Endometrial microvascular endothelial cells (primary cell): Measurements from ENCODE around the gene ATP23. TPM values are rescaled to one million over a fixed set of nuclear protein-coding genes. Genes with fewer than 3 reads are reported as not detected.

Experiments
- in situ Hi-C: cut with HindIII; loops from 2 replicates; pipeline ENCODE4 v1.10.0; 2017; ENCODE audit warnings: low sequenced_read_pairs, low pct_unique_long_range_greater_than_20kb; ENCODE audit errors: inconsistent ontology term
- total RNA-seq: library from RNA; depleted of rRNA; stranded (reverse); fragments of >200 nt; gene quantifications from one replicate; pipeline ENCODE4 v1.2.3, GENCODE V29; 2015; ENCODE audit errors: inconsistent ontology term

ATP23 gene
- total RNA-seq = 3.7 TPM

DNA sequence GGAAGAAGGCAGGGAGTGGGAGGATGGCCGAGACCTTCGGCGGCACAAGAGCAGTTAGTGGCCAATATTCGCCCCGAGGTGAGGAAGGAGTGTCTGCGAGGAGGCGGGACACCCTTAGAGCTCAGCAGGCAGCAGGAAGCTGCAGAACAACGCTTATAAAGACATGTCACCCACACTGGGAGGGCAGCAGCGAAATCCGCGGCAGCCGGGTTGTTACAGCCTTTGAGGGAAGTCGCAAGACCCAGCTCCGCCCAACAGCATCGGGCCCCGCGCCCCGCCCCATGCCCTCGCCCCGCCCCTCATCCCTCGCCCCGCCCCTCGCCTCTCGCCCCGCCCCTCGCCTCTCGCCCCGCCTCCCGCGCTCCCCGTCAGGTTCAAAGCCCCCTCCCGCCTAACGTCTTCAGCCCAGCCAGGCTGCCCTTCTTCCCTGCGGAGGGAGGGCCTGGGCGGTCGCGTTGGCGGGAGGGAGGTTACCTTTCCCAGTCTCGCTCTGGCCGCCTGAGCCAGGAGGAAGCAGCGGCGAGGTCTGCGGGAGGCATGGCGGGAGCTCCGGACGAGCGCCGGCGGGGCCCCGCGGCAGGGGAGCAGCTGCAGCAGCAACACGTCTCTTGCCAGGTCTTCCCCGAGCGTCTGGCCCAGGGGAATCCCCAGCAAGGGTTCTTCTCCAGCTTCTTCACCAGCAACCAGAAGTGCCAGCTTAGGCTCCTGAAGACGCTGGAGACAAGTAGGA lies at the start of gene ATP23:
Gene ATP23, plus strand, starts transcription at position 403 of the 730 bp plus-strand sequence. Its CDS starts 135 bp downstream, at position 538.
- in situ Hi-C loops = no loop called here

GRCh38 chr12:57892232-57892972 lies 49.0 kb upstream of the ATP23 start:
- in situ Hi-C loops = no loop called here

- in situ Hi-C loops = no loop called here
Observed at GRCh38 chr12:57893431-57894353, 47.7 kb upstream of the ATP23 start.

- in situ Hi-C loops = no loop called here
Observed at GRCh38 chr12:57894399-57895292, 46.7 kb upstream of the ATP23 start.

GRCh38 chr12:57895389-57896114 lies 45.8 kb upstream of the ATP23 start:
- in situ Hi-C loops = no loop called here

- in situ Hi-C loops = no loop called here
Observed at GRCh38 chr12:57896115-57896433, 45.3 kb upstream of the ATP23 start.

- in situ Hi-C loops = no loop called here
Observed at GRCh38 chr12:57896434-57897201, 44.7 kb upstream of the ATP23 start.

GRCh38 chr12:57897286-57897974 lies 43.9 kb upstream of the ATP23 start:
- in situ Hi-C loops = no loop called here

DNA sequence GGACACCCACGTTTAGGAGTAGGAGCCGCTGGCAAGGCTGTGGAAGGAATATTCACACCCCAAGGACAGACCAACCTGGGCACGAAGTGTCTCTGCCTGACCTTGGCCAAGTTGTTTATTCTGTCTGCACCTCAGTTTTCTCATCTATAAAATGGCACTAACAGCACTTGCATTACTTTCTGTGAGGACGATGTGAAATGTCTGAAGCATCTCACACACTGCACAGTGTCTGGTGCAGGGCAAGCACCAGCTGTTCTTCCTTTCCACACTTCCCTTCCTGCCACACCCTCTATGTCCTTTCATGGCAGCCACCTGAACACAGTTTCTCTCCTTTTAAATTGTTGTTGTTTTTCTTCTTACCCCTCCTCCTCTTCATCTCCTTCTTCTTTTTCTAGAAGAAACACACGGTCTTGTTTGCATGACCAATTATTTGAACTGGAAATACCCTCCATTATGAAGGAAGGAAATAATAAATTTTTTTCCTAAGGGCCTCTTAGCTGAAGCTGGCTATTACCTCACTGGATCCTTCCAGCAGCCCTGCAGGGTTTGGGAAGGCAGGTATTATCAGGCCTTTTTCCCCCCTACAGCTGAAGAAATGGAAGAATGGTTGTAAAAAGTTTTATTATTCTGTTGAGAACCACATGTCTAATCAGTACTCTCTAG lies 42.9 kb upstream of the ATP23 start:
- in situ Hi-C loops = no loop called here

DNA sequence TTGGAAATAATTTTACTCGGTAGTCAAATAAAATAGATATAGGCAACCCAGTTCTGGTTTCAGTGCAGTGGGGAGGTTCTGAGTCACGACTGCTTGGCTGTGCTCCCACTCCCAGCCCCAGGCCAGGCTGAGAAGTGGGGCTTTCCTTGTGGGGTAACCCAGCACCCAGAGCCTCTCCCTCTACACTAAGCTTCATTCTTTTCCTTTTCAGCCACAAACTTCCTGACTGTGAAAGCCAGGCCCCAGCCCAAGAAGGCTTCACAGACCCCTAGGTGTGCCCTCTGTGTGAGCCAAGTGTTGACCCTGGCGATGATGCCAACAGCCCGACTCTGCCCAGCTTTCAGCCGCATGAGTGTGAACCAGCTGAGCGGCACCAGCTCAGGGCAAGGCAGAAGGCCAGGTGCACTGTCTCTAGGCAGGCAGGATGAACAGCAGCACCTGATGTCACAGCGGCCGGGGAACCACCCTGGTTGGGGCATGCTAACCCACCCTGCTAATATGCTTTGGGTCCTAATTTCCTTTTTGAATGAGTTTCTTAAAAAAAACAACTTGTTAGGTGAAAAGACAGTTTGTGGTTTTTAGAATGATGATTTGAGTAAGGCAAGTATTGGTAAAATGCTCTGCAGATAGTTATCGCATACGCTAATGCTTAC lies 42.2 kb upstream of the ATP23 start:
- in situ Hi-C loops = no loop called here

DNA sequence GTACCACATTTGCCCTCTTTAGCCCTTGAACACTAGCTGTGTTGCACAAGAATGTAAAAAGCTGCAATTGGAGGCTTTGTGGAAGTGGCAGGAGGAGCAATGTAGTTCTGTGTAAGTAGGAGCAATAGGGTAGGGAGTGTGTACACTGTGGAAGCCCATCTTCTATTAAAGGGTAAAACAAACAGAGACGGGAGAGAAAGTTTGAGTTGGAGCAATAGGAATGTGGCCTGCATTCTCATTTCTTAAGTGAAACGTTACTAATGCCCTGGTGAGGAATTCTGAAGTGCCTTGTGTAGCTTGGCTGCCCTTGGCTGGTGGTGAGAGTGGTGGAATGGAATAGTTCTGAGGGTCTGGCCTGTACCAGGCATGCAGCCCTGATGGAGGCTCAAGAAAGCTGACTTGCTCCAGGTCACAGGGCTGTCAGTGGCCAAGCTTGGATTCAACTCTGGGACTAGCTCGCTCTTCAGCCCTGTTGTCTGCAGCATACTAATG lies 38.8 kb upstream of the ATP23 start:
- in situ Hi-C loops = no loop called here

GRCh38 chr12:57904426-57904825 lies 36.9 kb upstream of the ATP23 start:
- in situ Hi-C loops = no loop called here

DNA sequence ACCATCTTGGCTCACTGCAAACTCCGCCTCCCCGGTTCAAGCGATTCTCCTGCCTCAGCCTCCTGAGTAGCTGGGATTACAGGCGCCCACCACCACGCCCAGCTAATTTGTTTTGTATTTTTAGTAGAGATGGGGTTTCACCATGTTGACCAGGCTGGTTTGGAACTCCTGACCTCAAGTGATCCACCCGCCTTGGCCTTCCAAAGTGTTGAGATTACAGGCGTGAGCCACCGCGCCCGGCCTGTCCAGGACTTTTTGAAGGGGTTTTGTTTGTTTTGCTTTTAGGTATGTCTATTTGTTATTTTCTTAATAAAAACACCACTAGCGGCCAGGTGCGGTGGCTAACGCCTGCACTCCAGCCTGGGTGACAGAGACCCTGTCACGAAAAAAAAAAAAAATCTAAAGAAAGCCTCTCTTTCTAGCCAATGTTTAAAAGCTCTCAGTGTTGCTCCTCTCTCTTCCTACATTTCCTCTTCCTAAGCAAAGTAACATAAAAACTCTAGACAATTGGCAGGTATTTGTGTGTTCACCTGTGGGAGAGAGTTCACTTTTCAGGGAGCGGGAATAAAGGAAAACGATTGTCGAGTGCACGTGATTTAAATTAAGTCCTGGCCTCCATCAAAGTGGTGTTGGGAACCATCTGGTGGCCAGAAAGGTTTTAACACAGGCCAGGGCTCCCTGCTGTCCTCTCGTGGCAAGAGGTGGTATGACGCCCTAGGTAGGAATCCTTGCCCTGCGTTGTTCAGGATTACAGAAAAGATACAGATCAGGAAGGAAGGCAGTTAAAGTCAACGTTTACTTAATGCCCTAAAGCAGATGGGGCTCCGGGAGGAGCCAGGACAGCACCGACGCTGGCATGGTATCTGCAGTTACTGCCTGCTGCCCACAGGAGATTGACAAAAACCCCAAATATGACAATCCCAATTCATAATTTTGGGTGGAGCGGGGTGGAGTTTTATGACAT lies 36.2 kb upstream of the ATP23 start:
- in situ Hi-C loops = no loop called here

- in situ Hi-C loops = no loop called here
Observed at GRCh38 chr12:57905812-57906475, 35.4 kb upstream of the ATP23 start.
